SK-N-SH (cell line): ENCODE results near the gene PLXDC1. TPM values are rescaled to one million over a fixed set of nuclear protein-coding genes. Genes with fewer than 3 reads are reported as not detected.

Source experiments
- CTCF ChIA-PET: fragments of 300-600, 350-600 bp; formaldehyde crosslinking; extraction: SDS; loops from one replicate; lab custom pipeline; 2021; lab: Yijun Ruan, JAX
- POLR2A ChIA-PET: fragments of 350-600 bp; sonication (Branson Sonifier 250); formaldehyde crosslinking; extraction: SDS; loops from one replicate; lab custom pipeline; 2020; ENCODE audit warnings: antibody characterized with exemption, inconsistent platforms; lab: Yijun Ruan, JAX
- DNase-seq: peaks from one replicate; pipeline ENCODE4 v3.0.0; 2012
- H2AFZ ChIP-seq: fragments of 200-600 bp; sonication (generic); 2 replicates; pipeline ENCODE4 v1.8.1; 2016; ENCODE audit warnings: antibody characterized with exemption, mild to moderate bottlenecking, low read depth
- H3F3A ChIP-seq: fragments of 200-600 bp; sonication (generic); replicated peaks from 2 replicates; pipeline ENCODE3; 2016; ENCODE audit warnings: antibody characterized with exemption, mild to moderate bottlenecking; ENCODE audit not compliant: insufficient read depth
- H3K27ac ChIP-seq, 2 experiments: fragments of 200-500 bp in 1 of 2; fragments of 200-600 bp in 1 of 2; sonication (Bioruptor generic) in 1 of 2; sonication (generic), shearing (Covaris generic) in 1 of 2; 2 replicates each; pipeline versions ENCODE4 v1.5.1 to v1.6.1; 2014 to 2016; ENCODE audit warnings: low read depth in 2 of 2, inconsistent platforms in 1 of 2, low read length in 1 of 2, mild to moderate bottlenecking in 1 of 2, mixed read lengths in 1 of 2
- H3K27me3 ChIP-seq: fragments of 200-600 bp; sonication (generic), shearing (Covaris generic); 2 replicates; pipeline ENCODE4 v1.6.1; 2016; ENCODE audit warnings: mixed run types; ENCODE audit not compliant: insufficient read depth
- H3K36me3 ChIP-seq, 2 experiments: fragments of 200-500 bp in 1 of 2; fragments of 200-600 bp in 1 of 2; sonication (Bioruptor generic) in 1 of 2; sonication (generic) in 1 of 2; replicated peaks in 1 of 2; 2 replicates each; pipeline versions ENCODE3 to v1.5.1; 2014 to 2016; ENCODE audit warnings: low read length in 1 of 2, mild to moderate bottlenecking in 1 of 2; ENCODE audit not compliant: insufficient read depth in 2 of 2, control insufficient read depth in 1 of 2
- H3K4me1 ChIP-seq, 2 experiments: fragments of 200-500 bp in 1 of 2; fragments of 200-600 bp in 1 of 2; sonication (Bioruptor generic) in 1 of 2; sonication (generic), shearing (Covaris generic) in 1 of 2; 2 replicates each; pipeline versions ENCODE4 v1.5.1 to v1.6.1; 2014 to 2016; ENCODE audit warnings: low read depth in 1 of 2, low read length in 1 of 2, mixed run types in 1 of 2; ENCODE audit not compliant: insufficient read depth in 2 of 2, control insufficient read depth in 1 of 2
- H3K4me2 ChIP-seq: fragments of 200-600 bp; sonication (generic), shearing (Covaris generic); 2 replicates; pipeline ENCODE4 v1.6.1; 2017; ENCODE audit warnings: mixed run types
- H3K4me3 ChIP-seq, 2 experiments: fragments of 200-500 bp in 1 of 2; fragments of 200-600 bp in 1 of 2; sonication (Bioruptor generic) in 1 of 2; sonication (generic), shearing (Covaris generic) in 1 of 2; 2 replicates each; pipeline versions ENCODE4 v1.5.1 to v1.8.1; 2014 to 2016; ENCODE audit warnings: low read depth in 2 of 2, inconsistent platforms in 1 of 2, low read length in 1 of 2, mild to moderate bottlenecking in 1 of 2, mixed read lengths in 1 of 2, moderate library complexity in 1 of 2
- H3K79me2 ChIP-seq: fragments of 200-600 bp; sonication (generic); 2 replicates; pipeline ENCODE4 v1.8.1; 2017; ENCODE audit warnings: mild to moderate bottlenecking; ENCODE audit not compliant: insufficient read depth
- H3K9ac ChIP-seq: fragments of 200-600 bp; sonication (generic); 2 replicates; pipeline ENCODE4 v1.6.1; 2017; ENCODE audit warnings: mixed run types
- H3K9me2 ChIP-seq: fragments of 200-600 bp; sonication (generic); 2 replicates; pipeline ENCODE4 v1.6.1; 2017; ENCODE audit warnings: mixed run types
- H3K9me3 ChIP-seq: fragments of 200-600 bp; sonication (generic); 2 replicates; pipeline ENCODE4 v1.6.1; 2017; ENCODE audit warnings: mixed run types, mild to moderate bottlenecking, moderate library complexity
- H4K20me1 ChIP-seq: fragments of 200-600 bp; sonication (generic); 2 replicates; pipeline ENCODE4 v1.6.1; 2017; ENCODE audit warnings: mild to moderate bottlenecking, mixed run types; ENCODE audit not compliant: insufficient read depth
- CHD2 ChIP-seq: fragments of 150-350 bp; IDR thresholded peaks from 2 replicates; pipeline ENCODE4 v1.6.1; 2018; ENCODE audit warnings: low read length; ENCODE audit not compliant: partially characterized antibody
- EP300 ChIP-seq, 2 experiments: IDR thresholded peaks; 2 replicates each; pipeline versions ENCODE4 v1.4.0 to v1.6.1; 2012; ENCODE audit warnings: borderline replicate concordance in 1 of 2, low read depth in 1 of 2, low read length in 1 of 2
- EZH2phosphoT487 ChIP-seq: fragments of 200-600 bp; sonication (generic); IDR thresholded peaks from 2 replicates; pipeline ENCODE4 v1.6.1; 2017; ENCODE audit warnings: low read depth, mixed run types, mild to moderate bottlenecking, antibody characterized with exemption, moderate library complexity, borderline replicate concordance
- GABPA ChIP-seq: IDR thresholded peaks from 2 replicates; pipeline ENCODE4 v1.4.0; 2012; ENCODE audit warnings: low read depth, mild to moderate bottlenecking
- GATA2 ChIP-seq: sonication (generic); formaldehyde crosslinking; IDR thresholded peaks from 2 replicates; pipeline ENCODE4 v1.5.0; 2020; ENCODE audit warnings: mild to moderate bottlenecking, missing genetic modification reagents
- NRF1 ChIP-seq: IDR thresholded peaks from 2 replicates; pipeline ENCODE4 v1.6.1; 2012; ENCODE audit warnings: low read depth, mild to moderate bottlenecking, low read length
- POLR2AphosphoS5 ChIP-seq: IDR thresholded peaks from 2 replicates; pipeline ENCODE4 v1.6.1; 2012; ENCODE audit warnings: low read depth, low read length
- RCOR1 ChIP-seq: fragments of 150-350 bp; IDR thresholded peaks from 2 replicates; pipeline ENCODE4 v1.6.1; 2017; ENCODE audit warnings: antibody characterized with exemption, low read length
- RXRA ChIP-seq: IDR thresholded peaks from 2 replicates; pipeline ENCODE4 v1.4.0; 2012; ENCODE audit warnings: low read depth, mild to moderate bottlenecking, borderline replicate concordance
- SIN3A ChIP-seq: IDR thresholded peaks from 2 replicates; pipeline ENCODE4 v1.6.1; 2012; ENCODE audit warnings: low read depth, mild to moderate bottlenecking, low read length, moderate library complexity, borderline replicate concordance
- TAF1 ChIP-seq: IDR thresholded peaks from 2 replicates; pipeline ENCODE4 v1.6.1; 2012; ENCODE audit warnings: low read depth, mild to moderate bottlenecking, low read length, moderate library complexity, borderline replicate concordance
- TCF12 ChIP-seq: IDR thresholded peaks from 2 replicates; pipeline ENCODE4 v1.4.0; 2012
- WGBS: methylation state at CpG from one replicate; pipeline ENCODE4 v1.1.6; 2017; ENCODE audit warnings: low lambda C conversion rate; 5-methylcytosine and 5-hydroxymethylcytosine counted together
- polyA plus RNA-seq, 3 experiments: library from polyadenylated mRNA; depleted of rRNA; stranded (reverse); fragments of >200 nt; gene quantifications; 2 replicates each; pipeline ENCODE4 v1.2.3, GENCODE V29; 2012
- TF ChIP-seq, protein P1 (sequence below): fragments of 150-350 bp; IDR thresholded peaks from 2 replicates; pipeline ENCODE4 v1.6.1; 2017; ENCODE audit warnings: antibody characterized with exemption, low read length, low read depth, borderline replicate concordance
- TF ChIP-seq, protein P2 (sequence below): fragments of 200-600 bp; sonication (generic); IDR thresholded peaks from 2 replicates; pipeline ENCODE4 v1.6.1; 2017; ENCODE audit warnings: antibody characterized with exemption, mild to moderate bottlenecking, moderate library complexity
- TF ChIP-seq, protein P3 (sequence below): IDR thresholded peaks from 2 replicates; pipeline ENCODE4 v1.4.0; 2012; ENCODE audit warnings: low read depth
- TF ChIP-seq, protein P4 (sequence below): IDR thresholded peaks from 2 replicates; pipeline ENCODE4 v1.6.1; 2012; ENCODE audit warnings: mild to moderate bottlenecking, low read depth, low read length, moderate library complexity

Gene PLXDC1
- polyA plus RNA-seq, 1 of the 3 experiments (the other 2 are of a cell fraction) = 1.5 TPM

DNA sequence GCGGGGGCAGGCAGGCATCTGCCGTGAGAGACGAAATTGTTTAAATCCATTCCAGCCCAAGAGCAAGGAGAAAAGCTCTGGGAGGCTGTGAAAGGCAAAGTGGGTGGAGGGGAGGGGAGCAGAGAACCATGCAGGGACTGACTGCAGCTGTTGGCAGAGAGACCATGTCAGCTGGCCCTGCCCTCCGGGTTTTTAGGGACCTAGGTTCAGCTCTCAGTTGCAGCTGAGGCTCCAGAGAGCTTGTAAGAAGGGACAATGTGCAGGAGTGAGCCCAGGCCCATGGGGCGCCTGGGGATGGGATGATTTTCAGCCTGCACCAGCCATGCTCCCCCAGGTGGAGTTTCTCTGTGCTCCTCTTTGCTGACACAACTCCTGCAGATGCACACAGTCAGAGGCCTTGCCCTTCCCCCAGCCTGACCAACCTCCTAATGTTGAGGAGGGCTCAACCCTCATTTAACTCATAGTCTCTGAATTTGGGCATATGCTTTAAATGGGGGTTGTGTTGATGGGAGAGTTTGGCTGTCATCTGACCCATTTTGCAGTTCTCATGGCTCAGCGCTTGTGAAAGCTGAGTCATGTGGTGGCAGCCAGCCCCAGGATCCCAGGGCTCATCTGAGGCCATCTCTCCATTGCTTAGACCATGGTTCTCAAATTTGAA, 70.9 kb downstream of the PLXDC1 start:
- CTCF ChIA-PET = interaction anchor here (0.7 to 1.2 kb wide), 5 partner anchors 12 to 97 kb away, joined by 3 to 4 read pairs (median 3); no protein-coding TSS in a partner anchor

DNA sequence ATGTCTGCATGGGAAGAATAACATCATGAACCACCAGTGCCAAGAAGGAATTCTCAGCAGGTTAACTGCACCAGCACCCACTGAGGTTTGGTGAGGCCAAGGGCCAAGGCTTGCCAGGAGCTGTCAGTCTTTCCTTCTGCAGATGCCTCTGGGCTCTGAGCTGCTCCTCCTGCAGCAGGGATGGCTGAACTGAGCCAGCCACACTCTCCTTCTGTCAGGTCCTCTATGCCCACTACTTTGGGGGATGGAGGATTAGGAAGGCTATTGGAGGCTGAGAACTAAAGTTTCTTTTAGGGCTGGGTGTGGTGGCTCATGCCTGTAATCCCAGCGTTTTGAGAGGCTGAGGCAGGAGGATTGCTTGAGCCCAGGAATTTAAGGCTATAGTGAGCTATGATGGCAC, 71.6 kb downstream of the PLXDC1 start:
- no peak overlapping the region for H3K27ac ChIP-seq
- H3K4me1 ChIP-seq = peaks cover 0 to 12% of the 10 kb centered on the region in 2 experiments; a peak in 1 of 4 replicates
- 64% methylated on average over 1 of the region's 1 CpG for WGBS
- no peaks in the 10 kb centered on the region for H3K9me3 ChIP-seq
- no peak overlapping the region for H3K4me3 ChIP-seq
- no peaks in the 10 kb centered on the region for H3K36me3 ChIP-seq
- no peak overlapping the region for H3K4me2 ChIP-seq
- TF ChIP-seq SIN3A (no peak), POLR2AphosphoS5 (no peak), EP300 (IDR thresholded peaks at IDR 0.05; ENCODE audit: borderline replicate concordance in 1 of 2, low read depth in 1 of 2, low read length in 1 of 2) (no peak), GABPA (no peak), TAF1 (no peak), NRF1 (no peak)
- TF ChIP-seq, protein P1, sequence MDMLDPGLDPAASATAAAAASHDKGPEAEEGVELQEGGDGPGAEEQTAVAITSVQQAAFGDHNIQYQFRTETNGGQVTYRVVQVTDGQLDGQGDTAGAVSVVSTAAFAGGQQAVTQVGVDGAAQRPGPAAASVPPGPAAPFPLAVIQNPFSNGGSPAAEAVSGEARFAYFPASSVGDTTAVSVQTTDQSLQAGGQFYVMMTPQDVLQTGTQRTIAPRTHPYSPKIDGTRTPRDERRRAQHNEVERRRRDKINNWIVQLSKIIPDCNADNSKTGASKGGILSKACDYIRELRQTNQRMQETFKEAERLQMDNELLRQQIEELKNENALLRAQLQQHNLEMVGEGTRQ = no peak
- TF ChIP-seq, protein P2, sequence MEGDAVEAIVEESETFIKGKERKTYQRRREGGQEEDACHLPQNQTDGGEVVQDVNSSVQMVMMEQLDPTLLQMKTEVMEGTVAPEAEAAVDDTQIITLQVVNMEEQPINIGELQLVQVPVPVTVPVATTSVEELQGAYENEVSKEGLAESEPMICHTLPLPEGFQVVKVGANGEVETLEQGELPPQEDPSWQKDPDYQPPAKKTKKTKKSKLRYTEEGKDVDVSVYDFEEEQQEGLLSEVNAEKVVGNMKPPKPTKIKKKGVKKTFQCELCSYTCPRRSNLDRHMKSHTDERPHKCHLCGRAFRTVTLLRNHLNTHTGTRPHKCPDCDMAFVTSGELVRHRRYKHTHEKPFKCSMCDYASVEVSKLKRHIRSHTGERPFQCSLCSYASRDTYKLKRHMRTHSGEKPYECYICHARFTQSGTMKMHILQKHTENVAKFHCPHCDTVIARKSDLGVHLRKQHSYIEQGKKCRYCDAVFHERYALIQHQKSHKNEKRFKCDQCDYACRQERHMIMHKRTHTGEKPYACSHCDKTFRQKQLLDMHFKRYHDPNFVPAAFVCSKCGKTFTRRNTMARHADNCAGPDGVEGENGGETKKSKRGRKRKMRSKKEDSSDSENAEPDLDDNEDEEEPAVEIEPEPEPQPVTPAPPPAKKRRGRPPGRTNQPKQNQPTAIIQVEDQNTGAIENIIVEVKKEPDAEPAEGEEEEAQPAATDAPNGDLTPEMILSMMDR = no peak
- TF ChIP-seq, protein P3, sequence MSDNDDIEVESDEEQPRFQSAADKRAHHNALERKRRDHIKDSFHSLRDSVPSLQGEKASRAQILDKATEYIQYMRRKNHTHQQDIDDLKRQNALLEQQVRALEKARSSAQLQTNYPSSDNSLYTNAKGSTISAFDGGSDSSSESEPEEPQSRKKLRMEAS = no peak
- TF ChIP-seq, protein P4, sequence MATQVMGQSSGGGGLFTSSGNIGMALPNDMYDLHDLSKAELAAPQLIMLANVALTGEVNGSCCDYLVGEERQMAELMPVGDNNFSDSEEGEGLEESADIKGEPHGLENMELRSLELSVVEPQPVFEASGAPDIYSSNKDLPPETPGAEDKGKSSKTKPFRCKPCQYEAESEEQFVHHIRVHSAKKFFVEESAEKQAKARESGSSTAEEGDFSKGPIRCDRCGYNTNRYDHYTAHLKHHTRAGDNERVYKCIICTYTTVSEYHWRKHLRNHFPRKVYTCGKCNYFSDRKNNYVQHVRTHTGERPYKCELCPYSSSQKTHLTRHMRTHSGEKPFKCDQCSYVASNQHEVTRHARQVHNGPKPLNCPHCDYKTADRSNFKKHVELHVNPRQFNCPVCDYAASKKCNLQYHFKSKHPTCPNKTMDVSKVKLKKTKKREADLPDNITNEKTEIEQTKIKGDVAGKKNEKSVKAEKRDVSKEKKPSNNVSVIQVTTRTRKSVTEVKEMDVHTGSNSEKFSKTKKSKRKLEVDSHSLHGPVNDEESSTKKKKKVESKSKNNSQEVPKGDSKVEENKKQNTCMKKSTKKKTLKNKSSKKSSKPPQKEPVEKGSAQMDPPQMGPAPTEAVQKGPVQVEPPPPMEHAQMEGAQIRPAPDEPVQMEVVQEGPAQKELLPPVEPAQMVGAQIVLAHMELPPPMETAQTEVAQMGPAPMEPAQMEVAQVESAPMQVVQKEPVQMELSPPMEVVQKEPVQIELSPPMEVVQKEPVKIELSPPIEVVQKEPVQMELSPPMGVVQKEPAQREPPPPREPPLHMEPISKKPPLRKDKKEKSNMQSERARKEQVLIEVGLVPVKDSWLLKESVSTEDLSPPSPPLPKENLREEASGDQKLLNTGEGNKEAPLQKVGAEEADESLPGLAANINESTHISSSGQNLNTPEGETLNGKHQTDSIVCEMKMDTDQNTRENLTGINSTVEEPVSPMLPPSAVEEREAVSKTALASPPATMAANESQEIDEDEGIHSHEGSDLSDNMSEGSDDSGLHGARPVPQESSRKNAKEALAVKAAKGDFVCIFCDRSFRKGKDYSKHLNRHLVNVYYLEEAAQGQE = no peak
- no peaks in the 10 kb centered on the region for H3K27me3 ChIP-seq
- H2AFZ ChIP-seq = no peak overlapping the region
- CTCF ChIA-PET = interaction anchor here (0.7 to 3.2 kb wide), 7 partner anchors 11 to 97 kb away, joined by 3 to 20 read pairs (median 4); no protein-coding TSS in a partner anchor
- no peaks in the 10 kb centered on the region for H4K20me1 ChIP-seq
- no peaks in the 10 kb centered on the region for H3K79me2 ChIP-seq
- no peaks in the 10 kb centered on the region for H3K9me2 ChIP-seq
- no peak for DNase-seq
- POLR2A ChIA-PET = no interaction called here
- no peak overlapping the region for H3K9ac ChIP-seq
- H3F3A ChIP-seq = no peaks in the 10 kb centered on the region

More for the DNA sequence above, 70.9 kb downstream of the PLXDC1 start:
- Histone ChIP-seq H3K79me2 (no peaks in the 10 kb centered on the region), H3K36me3 (no peaks in the 10 kb centered on the region), H3K27ac (no peak overlapping the region), H4K20me1 (no peaks in the 10 kb centered on the region), H2AFZ (no peak overlapping the region), H3K9me2 (no peaks in the 10 kb centered on the region), H3K9me3 (no peaks in the 10 kb centered on the region), H3F3A (no peaks in the 10 kb centered on the region), H3K4me3 (no peak overlapping the region), H3K27me3 (no peaks in the 10 kb centered on the region), H3K9ac (no peak overlapping the region)
- 69% methylated on average over 5 of the region's 6 CpGs for WGBS
- POLR2A ChIA-PET = interaction anchor here (0.7 kb wide), 1 partner anchor 17 kb away, joined by 3 read pairs; no protein-coding TSS in a partner anchor
- no peak for DNase-seq
- TF ChIP-seq RCOR1 = no peak
- TF ChIP-seq, protein P2 = no peak
- no peak for TF ChIP-seq GATA2 (CRISPR knock-in tag)
- no peak for TF ChIP-seq TCF12
- TF ChIP-seq EP300 (IDR thresholded peaks at IDR 0.05; ENCODE audit: borderline replicate concordance in 1 of 2, low read depth in 1 of 2, low read length in 1 of 2) = no peak
- no peak for TF ChIP-seq EZH2phosphoT487
- TF ChIP-seq RXRA = no peak
- TF ChIP-seq CHD2 = no peak
- TF ChIP-seq, all 33 proteins: peak for 0
- Histone ChIP-seq H3K4me1 (peaks cover 0 to 15% of the 10 kb centered on the region in 2 experiments; a peak in 1 of 4 replicates), H3K4me2 (no peak overlapping the region)
